GM19468 (cell line): ENCODE results near the gene TAF9B.
A peak's percentile ranks its signal among the peaks of the same experiment; 100 is the strongest.
"Not testable (repeated sequence)": the region's sequence is repeated elsewhere in the genome, so short reads cannot be mapped to it uniquely, and the experiment has no call there.

Experiments used
- ATAC-seq: cut with Tn5 transposase; IDR thresholded peaks from one replicate; pipeline ENCODE4 v1.9.1; 2021; ENCODE audit warnings: mild to moderate bottlenecking, moderate library complexity, moderate number of reproducible peaks; ENCODE audit not compliant: unreplicated experiment; ENCODE audit errors: extremely low read depth

Gene TAF9B

DNA sequence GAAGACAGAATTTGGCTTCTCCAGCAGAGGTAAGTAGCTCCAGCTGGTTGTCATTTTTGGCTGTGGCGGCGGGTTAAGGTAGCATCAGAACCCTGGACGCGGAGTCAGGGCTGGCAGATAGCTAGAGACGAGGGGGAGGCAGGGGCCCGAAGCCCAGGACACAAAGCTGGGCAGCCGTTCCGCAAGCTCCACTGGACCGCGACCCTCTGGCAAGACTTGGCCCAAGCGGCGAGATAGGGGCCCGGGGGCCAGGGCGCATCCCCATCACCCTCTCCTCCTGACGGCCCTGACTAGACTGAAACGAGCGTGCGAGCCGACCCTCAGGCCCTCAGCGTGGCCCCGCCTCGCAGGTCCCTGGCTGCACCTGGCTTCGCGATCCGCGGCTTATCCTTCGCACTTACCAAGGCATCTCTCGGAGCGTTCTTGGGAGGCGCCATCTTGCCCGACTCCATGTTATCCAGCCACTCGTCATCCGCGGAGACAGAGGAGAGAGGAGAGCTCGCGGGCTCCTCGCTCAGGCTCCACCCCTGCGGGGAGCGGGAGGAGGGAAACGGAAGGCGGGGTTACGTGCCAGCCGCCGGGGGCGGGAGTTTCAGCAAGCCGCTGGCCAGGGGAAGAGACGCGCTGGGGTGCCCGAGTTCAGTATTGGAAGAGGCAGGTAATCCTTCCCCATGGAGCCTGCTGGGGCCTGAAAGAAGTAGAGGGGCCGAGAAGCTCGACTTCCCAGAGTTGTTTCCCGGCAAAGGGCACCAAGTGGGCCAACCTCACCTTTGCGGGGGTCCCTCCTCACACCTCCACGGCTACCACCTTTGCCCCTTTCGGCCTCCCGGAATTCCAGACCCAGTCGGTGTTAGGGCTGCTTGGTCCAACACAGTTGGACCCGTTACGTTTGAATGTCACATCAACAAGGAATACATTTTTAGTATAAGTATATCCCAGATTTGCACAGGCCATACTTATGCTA, at the start of gene TAF9B:
Gene TAF9B (minus strand): TSS at position 491 of the 964 bp plus-strand sequence. CDS start 39 bp downstream, at position 452.
- ATAC-seq, result peak; percentile 91

- no peak for ATAC-seq
These were observed 43.4 kb upstream of the TAF9B start for GRCh38 chrX:78182881-78183280.

DNA sequence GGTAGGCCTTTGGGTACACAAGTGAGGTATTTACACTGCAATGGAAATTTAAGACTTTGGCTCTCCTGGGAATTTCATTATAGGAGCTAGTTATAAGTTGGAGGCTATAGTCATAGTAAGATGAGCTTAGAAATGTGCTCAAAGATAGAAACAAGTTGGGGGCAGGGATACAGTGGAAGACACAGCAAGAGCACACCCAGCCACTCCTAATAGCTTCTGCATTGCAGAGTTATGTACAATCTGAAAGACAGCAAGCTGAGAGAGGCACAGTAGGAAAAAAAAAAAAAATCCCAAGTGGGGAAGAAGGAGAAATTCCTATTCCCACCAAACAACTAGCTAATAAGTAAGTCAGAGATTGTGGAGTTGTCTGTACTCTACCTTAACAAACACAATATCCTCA, 41.9 kb upstream of the TAF9B start:
- ATAC-seq, result no peak

DNA sequence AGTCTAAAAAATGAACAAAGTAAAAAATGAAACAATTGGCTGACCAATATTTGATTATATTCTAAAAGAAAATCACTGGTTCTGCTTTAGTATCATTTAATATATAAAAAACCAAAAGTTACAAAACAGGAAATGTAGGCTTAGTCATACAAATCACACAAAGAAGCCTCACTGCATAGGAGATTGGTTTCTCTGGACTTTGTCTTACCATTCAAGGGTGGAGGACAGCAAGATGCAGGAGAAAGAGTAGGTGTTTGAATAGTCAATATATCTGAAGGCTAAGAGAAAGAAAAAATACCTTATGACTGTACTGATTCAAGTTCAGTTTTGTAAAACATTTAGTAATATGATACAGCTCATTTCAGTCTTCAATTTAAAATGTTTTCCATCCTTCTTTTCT, 28.6 kb upstream of the TAF9B start:
- no peak for ATAC-seq

- ATAC-seq, result no peak
These were observed 26.0 kb upstream of the TAF9B start for GRCh38 chrX:78165425-78165824.

DNA sequence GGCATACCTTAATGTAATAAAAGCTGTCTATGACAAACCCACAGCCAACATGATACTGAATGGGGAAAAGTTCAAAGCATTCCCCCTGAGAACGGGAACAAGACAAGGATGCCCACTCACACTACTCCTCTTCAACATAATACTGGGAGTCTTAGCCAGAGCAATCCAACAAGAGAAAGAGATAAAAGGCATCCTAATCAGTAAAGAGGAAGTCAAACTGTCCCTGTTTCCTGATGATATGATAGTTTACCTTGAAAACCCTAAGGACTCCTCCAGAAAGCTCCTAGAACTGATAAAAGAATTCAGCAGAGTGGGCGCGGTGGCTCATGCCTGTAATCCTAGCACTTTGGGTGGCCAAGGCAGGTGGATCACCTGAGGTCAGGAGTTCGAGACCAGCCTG, 23.7 kb upstream of the TAF9B start:
- ATAC-seq, result not testable (repeated sequence)

DNA sequence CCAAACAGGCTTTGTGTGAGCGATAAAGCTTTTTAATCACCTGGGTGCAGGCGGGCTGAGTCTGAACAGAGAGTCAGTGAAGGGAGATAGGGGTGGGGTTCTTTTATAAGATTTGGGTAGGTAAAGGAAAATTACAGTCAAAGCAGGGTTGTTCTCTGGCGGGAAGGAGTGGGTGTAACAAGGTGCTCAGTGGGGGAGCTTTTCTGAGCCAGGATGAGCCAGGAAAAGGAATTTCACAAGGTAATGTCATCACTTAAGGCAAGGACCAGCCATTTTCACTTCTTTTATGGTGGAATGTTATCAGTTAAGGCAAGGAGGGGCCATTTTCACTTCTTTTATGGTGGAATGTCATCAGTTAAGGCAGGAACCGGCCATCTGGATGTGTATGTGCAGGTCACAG, 21.3 kb upstream of the TAF9B start:
- not testable (repeated sequence) for ATAC-seq

DNA sequence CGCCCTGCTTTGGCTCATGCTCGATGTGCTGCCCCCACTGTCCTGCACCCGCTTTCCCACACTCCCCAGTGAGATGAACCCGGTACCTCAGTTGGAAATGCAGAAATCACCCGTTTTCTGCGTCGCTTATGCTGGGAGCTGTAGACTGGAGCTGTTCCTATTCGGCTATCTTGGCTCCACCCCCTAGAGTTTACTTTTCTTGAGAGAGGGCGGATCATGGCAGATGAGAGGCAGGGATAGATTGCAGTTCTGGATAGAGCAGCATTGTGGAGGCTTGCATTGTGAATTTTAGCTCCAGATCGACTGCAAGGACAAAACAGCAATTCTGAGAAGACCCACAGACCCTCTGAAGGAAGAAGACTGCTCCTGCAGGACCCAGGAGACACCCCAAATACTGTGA, 18.4 kb upstream of the TAF9B start:
- not testable (repeated sequence) for ATAC-seq

DNA sequence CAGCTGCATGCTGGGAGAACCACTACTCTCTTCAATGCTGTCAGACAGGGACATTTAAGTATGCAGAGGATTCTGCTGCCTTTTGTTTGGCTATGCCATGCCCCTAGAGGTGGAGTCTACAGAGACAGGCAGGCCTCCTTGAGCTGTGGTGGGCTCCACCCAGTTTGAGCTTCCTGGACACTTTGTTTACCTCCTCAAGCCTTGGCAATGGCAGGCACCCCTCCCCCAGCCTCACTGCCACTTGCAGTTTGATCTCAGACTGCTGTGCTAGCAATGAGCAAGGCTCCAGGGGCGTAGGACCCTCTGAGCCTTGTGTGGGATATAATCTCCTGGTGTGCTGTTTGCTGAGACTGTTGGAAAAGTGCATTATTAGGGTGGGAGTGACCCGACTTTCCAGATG, 17.9 kb upstream of the TAF9B start:
- not testable (repeated sequence) for ATAC-seq

DNA sequence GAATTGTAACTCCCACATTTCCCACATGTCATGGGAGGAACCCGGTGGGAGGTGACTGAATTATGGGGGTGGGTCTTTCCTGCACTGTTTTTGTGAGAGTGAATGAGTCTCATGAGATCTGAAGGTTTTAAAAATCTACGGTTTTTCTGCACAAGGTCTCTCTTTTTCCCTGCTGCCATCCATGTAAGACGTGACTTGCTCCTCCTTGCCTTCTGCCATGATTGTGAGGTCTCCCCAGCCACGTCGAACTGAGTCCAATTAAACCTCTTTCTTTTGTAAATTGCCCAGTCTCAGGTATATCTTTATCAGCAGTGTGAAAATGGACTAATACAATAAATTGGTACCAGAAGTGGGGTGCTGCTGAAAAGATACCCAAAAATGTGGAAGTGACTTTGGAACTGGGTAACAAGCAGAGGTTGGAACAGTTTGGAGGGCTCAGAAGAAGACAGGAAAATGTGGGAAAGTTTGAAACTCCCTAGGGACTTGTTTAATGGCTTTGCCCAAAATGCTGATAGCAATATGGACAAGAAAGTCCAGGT, 7.6 kb upstream of the TAF9B start:
- ATAC-seq, result not testable (repeated sequence)

GRCh38 chrX:78140206-78140605, 756 bp upstream of the TAF9B start:
- no peak for ATAC-seq

GRCh38 chrX:78133238-78133960, 6.1 kb downstream of the TAF9B start:
- ATAC-seq, result no peak

GRCh38 chrX:78131117-78131516, 8.3 kb downstream of the TAF9B start:
- ATAC-seq, result no peak

GRCh38 chrX:78130396-78130795, 9.1 kb downstream of the TAF9B start:
- ATAC-seq, result no peak

GRCh38 chrX:78129714-78130113, 9.7 kb downstream of the TAF9B start:
- ATAC-seq, result no peak

- ATAC-seq, result not testable (repeated sequence)
These were observed 13.7 kb downstream of the TAF9B start for GRCh38 chrX:78125781-78126180.

DNA sequence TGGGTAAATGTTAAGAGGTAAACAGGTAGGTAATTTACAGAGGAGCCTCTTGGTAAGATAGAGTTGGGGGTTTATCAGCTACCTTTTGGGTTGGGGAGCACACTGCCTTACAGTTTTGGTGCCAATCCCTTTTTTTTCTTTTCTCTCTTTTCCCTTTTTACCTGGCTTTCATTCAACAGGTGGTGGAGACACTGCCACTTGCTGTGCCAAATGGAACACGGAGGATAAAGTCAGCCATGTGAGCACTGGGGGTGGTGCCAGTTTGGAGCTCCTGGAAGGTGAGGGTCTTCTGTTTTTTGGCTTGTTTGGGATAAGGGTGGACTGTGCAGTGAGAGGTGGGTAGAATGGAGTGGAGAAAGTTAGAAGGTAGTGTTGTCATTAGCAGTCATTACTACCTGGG, 14.3 kb downstream of the TAF9B start:
- no peak for ATAC-seq

DNA sequence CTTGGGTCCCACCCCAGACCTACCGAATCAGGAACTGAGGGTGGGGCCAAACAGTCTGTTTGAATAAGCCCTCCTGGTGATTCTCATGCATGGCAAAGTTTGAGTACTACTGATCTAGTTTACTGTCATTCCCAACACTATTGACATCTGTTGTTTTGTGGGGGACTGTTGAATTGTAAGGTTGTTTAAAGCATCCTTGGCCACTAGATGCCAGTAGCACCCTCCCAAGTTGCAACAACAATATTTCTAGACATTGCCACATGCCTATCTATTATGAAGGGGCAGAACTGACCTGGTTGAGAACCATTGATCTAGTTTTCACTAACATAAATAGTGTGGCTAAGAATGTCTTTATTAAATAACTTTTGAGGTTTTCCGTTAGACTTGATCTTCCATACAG, 15.1 kb downstream of the TAF9B start:
- peak; percentile 28 for ATAC-seq

DNA sequence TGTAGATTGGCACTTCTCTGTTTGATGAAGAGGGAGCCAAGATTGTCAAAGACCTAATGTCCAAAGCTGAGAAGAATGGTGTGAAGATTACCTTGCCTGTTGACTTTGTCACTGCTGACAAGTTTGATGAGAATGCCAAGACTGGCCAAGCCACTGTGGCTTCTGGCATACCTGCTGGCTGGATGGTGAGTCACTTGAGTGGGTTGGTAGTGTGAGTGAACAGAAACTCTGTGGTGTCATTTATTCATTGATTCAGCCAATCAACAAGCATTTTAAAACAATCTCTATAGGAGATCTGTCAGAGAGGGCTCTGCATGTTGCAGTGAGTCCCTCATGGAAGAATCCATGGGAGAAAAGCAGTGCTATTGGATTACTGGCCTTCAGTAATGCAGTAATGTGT, 16.3 kb downstream of the TAF9B start:
- ATAC-seq, result no peak

DNA sequence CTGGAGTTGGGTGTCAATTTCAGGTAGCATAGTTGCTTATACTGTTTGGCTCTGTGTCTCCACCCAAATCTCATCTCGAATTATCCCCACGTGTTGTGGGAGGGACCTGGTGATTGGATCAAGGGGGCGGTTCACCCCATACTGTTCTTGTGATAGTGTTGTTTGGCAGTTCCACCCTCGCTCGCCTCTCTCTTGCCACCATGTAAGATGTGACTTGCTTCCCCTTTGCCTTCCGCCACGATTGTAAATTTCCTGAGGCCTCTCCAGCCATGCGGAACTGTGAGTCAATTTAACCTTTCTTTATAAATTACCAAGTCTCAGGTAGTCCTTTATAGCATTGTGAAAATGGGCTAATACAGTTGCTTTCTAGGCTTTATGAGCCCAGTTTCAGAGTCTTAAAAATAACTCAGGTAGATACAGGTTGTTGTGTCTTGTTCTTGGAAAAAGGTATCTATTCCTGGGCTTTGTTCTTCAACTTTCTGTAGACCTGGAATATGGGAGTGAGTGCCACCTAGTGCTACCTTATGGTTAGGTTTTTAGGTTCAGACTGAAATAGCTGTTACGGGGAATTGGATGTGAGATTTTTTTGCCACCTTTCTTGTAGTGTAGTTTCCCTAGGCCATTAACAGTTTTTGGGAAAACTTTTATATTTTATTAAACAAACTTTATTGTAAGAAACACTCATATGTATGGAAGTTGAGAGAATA, 19.8 kb downstream of the TAF9B start:
- ATAC-seq, result no peak
